Neural cell (in vitro differentiated cells): ENCODE results near the gene KRT33A. TPM values are rescaled to one million over a fixed set of nuclear protein-coding genes. Genes with fewer than 3 reads are reported as not detected.

Experiments used
- H2AFZ ChIP-seq: fragments of 200-600, 300-800 bp; sonication (generic), shearing (Covaris generic); 2 replicates; pipeline ENCODE4 v1.6.0; 2014; ENCODE audit warnings: low read depth, mild to moderate bottlenecking, antibody characterized with exemption, low read length, moderate library complexity
- H3F3A ChIP-seq: fragments of 200-600 bp; shearing (Covaris generic); 2 replicates; pipeline ENCODE4 v1.6.1; 2016; ENCODE audit warnings: mild to moderate bottlenecking, moderate library complexity, mixed read lengths, antibody characterized with exemption, low read length; ENCODE audit not compliant: insufficient read depth, poor library complexity, severe bottlenecking
- H3K27ac ChIP-seq: fragments of 200-600, 300-800 bp; sonication (generic), shearing (Covaris generic); 2 replicates; pipeline ENCODE4 v1.5.1; 2014; ENCODE audit warnings: mild to moderate bottlenecking, low read length, moderate library complexity
- H3K27me3 ChIP-seq: fragments of 300-800, 200-600 bp; sonication (generic), shearing (Covaris generic); 2 replicates; pipeline ENCODE4 v1.6.0; 2014; ENCODE audit warnings: mild to moderate bottlenecking, low read depth, low read length, moderate library complexity; ENCODE audit not compliant: insufficient read depth
- H3K36me3 ChIP-seq: fragments of 300-800, 200-600 bp; sonication (generic), shearing (Covaris generic); 2 replicates; pipeline ENCODE4 v1.5.1; 2014; ENCODE audit warnings: mild to moderate bottlenecking, antibody characterized with exemption, low read length, moderate library complexity; ENCODE audit not compliant: insufficient read depth
- H3K4me2 ChIP-seq: fragments of 300-800, 200-600 bp; sonication (generic), shearing (Covaris generic); 2 replicates; pipeline ENCODE4 v1.6.0; 2014; ENCODE audit warnings: mild to moderate bottlenecking, low read length
- H3K4me3 ChIP-seq: fragments of 300-800, 200-600 bp; sonication (generic), shearing (Covaris generic); 2 replicates; pipeline ENCODE4 v1.5.1; 2014; ENCODE audit warnings: mild to moderate bottlenecking, low read length, moderate library complexity
- H3K79me2 ChIP-seq: fragments of 200-600 bp; shearing (Covaris generic); replicated peaks from 2 replicates; pipeline ENCODE4 v1.6.0; 2014; ENCODE audit warnings: mild to moderate bottlenecking, low read length, moderate library complexity; ENCODE audit not compliant: insufficient read depth
- H3K9ac ChIP-seq: fragments of 300-800, 200-600 bp; sonication (generic), shearing (Covaris generic); 2 replicates; pipeline ENCODE4 v1.6.1; 2016; ENCODE audit warnings: mild to moderate bottlenecking, low read length, mixed read lengths
- H3K9me2 ChIP-seq: fragments of 200-600 bp; shearing (Covaris generic); 2 replicates; pipeline ENCODE4 v1.6.1; 2016; ENCODE audit warnings: mild to moderate bottlenecking, low read length, mixed read lengths; ENCODE audit not compliant: insufficient read depth
- H3K9me3 ChIP-seq: fragments of 200-600, 300-800 bp; sonication (generic), shearing (Covaris generic); 2 replicates; pipeline ENCODE4 v1.6.1; 2016; ENCODE audit warnings: mild to moderate bottlenecking, mixed run types, low read length, moderate library complexity, mixed read lengths
- H4K20me1 ChIP-seq: fragments of 200-600 bp; shearing (Covaris generic); 2 replicates; pipeline ENCODE4 v1.6.1; 2016; ENCODE audit warnings: mild to moderate bottlenecking, mixed run types; ENCODE audit not compliant: insufficient read depth
- CTCF ChIP-seq: fragments of 450-650 bp; IDR thresholded peaks from 2 replicates; pipeline ENCODE4 v1.5.1; 2014; ENCODE audit warnings: antibody characterized with exemption, mild to moderate bottlenecking, moderate library complexity; ENCODE audit not compliant: poor library complexity, severe bottlenecking
- EP300 ChIP-seq: fragments of 450-650 bp; conservative IDR thresholded peaks from 2 replicates; pipeline ENCODE4 v1.6.1; 2014; ENCODE audit warnings: antibody characterized with exemption, mild to moderate bottlenecking, moderate library complexity; ENCODE audit not compliant: poor library complexity, severe bottlenecking
- EZH2 ChIP-seq: fragments of 200-600, 300-800 bp; shearing (Covaris generic), sonication (generic); IDR thresholded peaks from 2 replicates; pipeline ENCODE4 v1.6.1; 2014; ENCODE audit warnings: antibody characterized with exemption, low read length, borderline replicate concordance, mild to moderate bottlenecking; ENCODE audit not compliant: insufficient read depth, poor library complexity, severe bottlenecking
- MXI1 ChIP-seq: fragments of 450-650 bp; conservative IDR thresholded peaks from 2 replicates; pipeline ENCODE4 v1.6.1; 2014; ENCODE audit warnings: antibody characterized with exemption, mild to moderate bottlenecking; ENCODE audit not compliant: poor library complexity, severe bottlenecking
- POLR2AphosphoS5 ChIP-seq: IDR thresholded peaks from 2 replicates; pipeline ENCODE4 v1.6.1; 2012
- RAD21 ChIP-seq: fragments of 450-650 bp; conservative IDR thresholded peaks from 2 replicates; pipeline ENCODE4 v1.6.1; 2014; ENCODE audit warnings: antibody characterized with exemption, mild to moderate bottlenecking, moderate library complexity
- SMC3 ChIP-seq: fragments of 450-650 bp; conservative IDR thresholded peaks from 2 replicates; pipeline ENCODE4 v1.6.1; 2014; ENCODE audit warnings: antibody characterized with exemption, mild to moderate bottlenecking, moderate library complexity; ENCODE audit not compliant: poor library complexity
- TAF1 ChIP-seq: IDR thresholded peaks from 2 replicates; pipeline ENCODE4 v1.6.1; 2012; ENCODE audit warnings: low read depth
- polyA plus RNA-seq: library from polyadenylated mRNA; depleted of rRNA; stranded (reverse); fragments of >200 nt; gene quantifications from 2 replicates; pipeline ENCODE4 v1.2.3, GENCODE V29; 2014
- TF ChIP-seq, protein P1 (sequence below): IDR thresholded peaks from 2 replicates; pipeline ENCODE4 v1.6.1; 2012; ENCODE audit warnings: borderline replicate concordance

The KRT33A gene
- polyA plus RNA-seq, 1 donor from 2014 or later: not detected

GRCh38 chr17:41366070-41366469 is 15.4 kb upstream of the KRT33A start:
- Histone ChIP-seq H3K27ac (no peak overlapping the region), H3K79me2 (no peaks in the 10 kb centered on the region), H3K36me3 (no peaks in the 10 kb centered on the region), H3K9me3 (no peaks in the 10 kb centered on the region), H3K9me2 (no peaks in the 10 kb centered on the region), H3F3A (no peaks in the 10 kb centered on the region), H3K4me3 (no peak overlapping the region), H4K20me1 (no peaks in the 10 kb centered on the region), H3K4me2 (no peak overlapping the region), H2AFZ (no peak overlapping the region), H3K27me3 (no peaks in the 10 kb centered on the region), H3K9ac (no peak overlapping the region)
- no peak for TF ChIP-seq TAF1
- no peak for TF ChIP-seq CTCF
- no peak for TF ChIP-seq MXI1
- no peak for TF ChIP-seq POLR2AphosphoS5
- TF ChIP-seq EZH2: no peak
- TF ChIP-seq SMC3: no peak
- no peak for TF ChIP-seq RAD21
- no peak for TF ChIP-seq EP300
- TF ChIP-seq, protein P1, sequence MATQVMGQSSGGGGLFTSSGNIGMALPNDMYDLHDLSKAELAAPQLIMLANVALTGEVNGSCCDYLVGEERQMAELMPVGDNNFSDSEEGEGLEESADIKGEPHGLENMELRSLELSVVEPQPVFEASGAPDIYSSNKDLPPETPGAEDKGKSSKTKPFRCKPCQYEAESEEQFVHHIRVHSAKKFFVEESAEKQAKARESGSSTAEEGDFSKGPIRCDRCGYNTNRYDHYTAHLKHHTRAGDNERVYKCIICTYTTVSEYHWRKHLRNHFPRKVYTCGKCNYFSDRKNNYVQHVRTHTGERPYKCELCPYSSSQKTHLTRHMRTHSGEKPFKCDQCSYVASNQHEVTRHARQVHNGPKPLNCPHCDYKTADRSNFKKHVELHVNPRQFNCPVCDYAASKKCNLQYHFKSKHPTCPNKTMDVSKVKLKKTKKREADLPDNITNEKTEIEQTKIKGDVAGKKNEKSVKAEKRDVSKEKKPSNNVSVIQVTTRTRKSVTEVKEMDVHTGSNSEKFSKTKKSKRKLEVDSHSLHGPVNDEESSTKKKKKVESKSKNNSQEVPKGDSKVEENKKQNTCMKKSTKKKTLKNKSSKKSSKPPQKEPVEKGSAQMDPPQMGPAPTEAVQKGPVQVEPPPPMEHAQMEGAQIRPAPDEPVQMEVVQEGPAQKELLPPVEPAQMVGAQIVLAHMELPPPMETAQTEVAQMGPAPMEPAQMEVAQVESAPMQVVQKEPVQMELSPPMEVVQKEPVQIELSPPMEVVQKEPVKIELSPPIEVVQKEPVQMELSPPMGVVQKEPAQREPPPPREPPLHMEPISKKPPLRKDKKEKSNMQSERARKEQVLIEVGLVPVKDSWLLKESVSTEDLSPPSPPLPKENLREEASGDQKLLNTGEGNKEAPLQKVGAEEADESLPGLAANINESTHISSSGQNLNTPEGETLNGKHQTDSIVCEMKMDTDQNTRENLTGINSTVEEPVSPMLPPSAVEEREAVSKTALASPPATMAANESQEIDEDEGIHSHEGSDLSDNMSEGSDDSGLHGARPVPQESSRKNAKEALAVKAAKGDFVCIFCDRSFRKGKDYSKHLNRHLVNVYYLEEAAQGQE: no peak

GRCh38 chr17:41363881-41364280 is 13.3 kb upstream of the KRT33A start:
- no peaks in the 10 kb centered on the region for H3K79me2 ChIP-seq
- H3K9me2 ChIP-seq: no peaks in the 10 kb centered on the region
- H3K4me2 ChIP-seq: no peak overlapping the region
- no peaks in the 10 kb centered on the region for H3K27me3 ChIP-seq
- no peaks in the 10 kb centered on the region for H3K36me3 ChIP-seq
- H3K4me3 ChIP-seq: no peak overlapping the region
- no peak overlapping the region for H3K9ac ChIP-seq
- TF ChIP-seq MXI1: no peak
- TF ChIP-seq EZH2: no peak
- TF ChIP-seq, protein P1: no peak
- TF ChIP-seq RAD21: no peak
- no peak for TF ChIP-seq EP300
- TF ChIP-seq SMC3: no peak
- TF ChIP-seq POLR2AphosphoS5: no peak
- TF ChIP-seq CTCF: no peak
- no peak for TF ChIP-seq TAF1
- no peak overlapping the region for H2AFZ ChIP-seq
- H3F3A ChIP-seq: no peaks in the 10 kb centered on the region
- H3K27ac ChIP-seq: no peak overlapping the region
- H4K20me1 ChIP-seq: no peaks in the 10 kb centered on the region
- no peaks in the 10 kb centered on the region for H3K9me3 ChIP-seq
